ENCODE measurements around the gene DNAJB13.

DNAJB13 gene

DNA sequence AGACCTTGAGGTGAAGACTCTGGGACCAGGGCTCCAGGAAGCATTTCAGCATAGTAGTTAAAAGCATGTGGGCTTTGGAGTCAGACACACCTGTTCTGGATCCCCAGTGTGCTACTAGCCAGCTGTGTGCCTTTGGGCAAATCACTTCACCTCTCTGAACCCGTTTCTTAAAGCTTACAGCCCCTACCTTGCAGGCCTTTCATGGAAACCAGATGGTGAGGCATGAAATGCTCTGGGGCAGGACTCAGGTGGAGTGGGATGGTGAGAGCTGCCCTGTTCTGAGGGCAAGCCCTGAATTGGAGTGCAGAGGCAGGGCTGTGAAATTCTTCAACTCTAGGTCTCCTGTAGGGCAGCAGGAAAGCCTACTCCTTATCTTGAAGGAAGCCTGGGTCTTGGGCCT lies 21.4 kb downstream of the DNAJB13 start:
- no peak for ATAC-seq
- TF ChIP-seq ZNF8 (CRISPR knock-in tag; IDR thresholded peaks at IDR 0.05) (no peak), ZNF70 (CRISPR knock-in tag; IDR thresholded peaks at IDR 0.05) (no peak), GLIS3 (CRISPR knock-in tag; IDR thresholded peaks at IDR 0.05) (no peak), ZC3H10 (CRISPR knock-in tag; IDR thresholded peaks at IDR 0.05) (no peak), ZNF565 (CRISPR knock-in tag; conservative IDR thresholded peaks at IDR 0.05; ENCODE audit: low read depth) (no peak), CSDC2 (CRISPR knock-in tag; IDR thresholded peaks at IDR 0.05) (no peak), OSR1 (CRISPR knock-in tag; IDR thresholded peaks at IDR 0.05) (no peak), TOX (CRISPR knock-in tag; IDR thresholded peaks at IDR 0.05; ENCODE audit: borderline replicate concordance) (no peak), TCF4 (CRISPR knock-in tag; IDR thresholded peaks at IDR 0.05; ENCODE audit: borderline replicate concordance) (no peak), TSHZ2 (CRISPR knock-in tag; IDR thresholded peaks at IDR 0.05) (no peak), BACH2 (CRISPR knock-in tag; IDR thresholded peaks at IDR 0.05; ENCODE audit: borderline replicate concordance) (no peak), ZFP30 (CRISPR knock-in tag; IDR thresholded peaks at IDR 0.05) (no peak), SNAI2 (CRISPR knock-in tag; IDR thresholded peaks at IDR 0.05) (no peak)
- TF ChIP-seq, protein P1, sequence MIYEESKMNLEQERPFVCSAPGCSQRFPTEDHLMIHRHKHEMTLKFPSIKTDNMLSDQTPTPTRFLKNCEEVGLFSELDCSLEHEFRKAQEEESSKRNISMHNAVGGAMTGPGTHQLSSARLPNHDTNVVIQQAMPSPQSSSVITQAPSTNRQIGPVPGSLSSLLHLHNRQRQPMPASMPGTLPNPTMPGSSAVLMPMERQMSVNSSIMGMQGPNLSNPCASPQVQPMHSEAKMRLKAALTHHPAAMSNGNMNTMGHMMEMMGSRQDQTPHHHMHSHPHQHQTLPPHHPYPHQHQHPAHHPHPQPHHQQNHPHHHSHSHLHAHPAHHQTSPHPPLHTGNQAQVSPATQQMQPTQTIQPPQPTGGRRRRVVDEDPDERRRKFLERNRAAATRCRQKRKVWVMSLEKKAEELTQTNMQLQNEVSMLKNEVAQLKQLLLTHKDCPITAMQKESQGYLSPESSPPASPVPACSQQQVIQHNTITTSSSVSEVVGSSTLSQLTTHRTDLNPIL (CRISPR knock-in tag; IDR thresholded peaks at IDR 0.05; ENCODE audit: low read depth) = no peak
- TF ChIP-seq, protein P2, sequence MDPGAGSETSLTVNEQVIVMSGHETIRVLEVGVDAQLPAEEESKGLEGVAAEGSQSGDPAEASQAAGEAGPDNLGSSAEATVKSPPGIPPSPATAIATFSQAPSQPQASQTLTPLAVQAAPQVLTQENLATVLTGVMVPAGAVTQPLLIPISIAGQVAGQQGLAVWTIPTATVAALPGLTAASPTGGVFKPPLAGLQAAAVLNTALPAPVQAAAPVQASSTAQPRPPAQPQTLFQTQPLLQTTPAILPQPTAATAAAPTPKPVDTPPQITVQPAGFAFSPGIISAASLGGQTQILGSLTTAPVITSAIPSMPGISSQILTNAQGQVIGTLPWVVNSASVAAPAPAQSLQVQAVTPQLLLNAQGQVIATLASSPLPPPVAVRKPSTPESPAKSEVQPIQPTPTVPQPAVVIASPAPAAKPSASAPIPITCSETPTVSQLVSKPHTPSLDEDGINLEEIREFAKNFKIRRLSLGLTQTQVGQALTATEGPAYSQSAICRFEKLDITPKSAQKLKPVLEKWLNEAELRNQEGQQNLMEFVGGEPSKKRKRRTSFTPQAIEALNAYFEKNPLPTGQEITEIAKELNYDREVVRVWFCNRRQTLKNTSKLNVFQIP (CRISPR knock-in tag; IDR thresholded peaks at IDR 0.05; ENCODE audit: borderline replicate concordance, low read depth) = no peak
- TF ChIP-seq, protein P3, sequence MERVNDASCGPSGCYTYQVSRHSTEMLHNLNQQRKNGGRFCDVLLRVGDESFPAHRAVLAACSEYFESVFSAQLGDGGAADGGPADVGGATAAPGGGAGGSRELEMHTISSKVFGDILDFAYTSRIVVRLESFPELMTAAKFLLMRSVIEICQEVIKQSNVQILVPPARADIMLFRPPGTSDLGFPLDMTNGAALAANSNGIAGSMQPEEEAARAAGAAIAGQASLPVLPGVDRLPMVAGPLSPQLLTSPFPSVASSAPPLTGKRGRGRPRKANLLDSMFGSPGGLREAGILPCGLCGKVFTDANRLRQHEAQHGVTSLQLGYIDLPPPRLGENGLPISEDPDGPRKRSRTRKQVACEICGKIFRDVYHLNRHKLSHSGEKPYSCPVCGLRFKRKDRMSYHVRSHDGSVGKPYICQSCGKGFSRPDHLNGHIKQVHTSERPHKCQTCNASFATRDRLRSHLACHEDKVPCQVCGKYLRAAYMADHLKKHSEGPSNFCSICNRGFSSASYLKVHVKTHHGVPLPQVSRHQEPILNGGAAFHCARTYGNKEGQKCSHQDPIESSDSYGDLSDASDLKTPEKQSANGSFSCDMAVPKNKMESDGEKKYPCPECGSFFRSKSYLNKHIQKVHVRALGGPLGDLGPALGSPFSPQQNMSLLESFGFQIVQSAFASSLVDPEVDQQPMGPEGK (CRISPR knock-in tag; IDR thresholded peaks at IDR 0.05; ENCODE audit: borderline replicate concordance) = no peak
- TF ChIP-seq, protein P4, sequence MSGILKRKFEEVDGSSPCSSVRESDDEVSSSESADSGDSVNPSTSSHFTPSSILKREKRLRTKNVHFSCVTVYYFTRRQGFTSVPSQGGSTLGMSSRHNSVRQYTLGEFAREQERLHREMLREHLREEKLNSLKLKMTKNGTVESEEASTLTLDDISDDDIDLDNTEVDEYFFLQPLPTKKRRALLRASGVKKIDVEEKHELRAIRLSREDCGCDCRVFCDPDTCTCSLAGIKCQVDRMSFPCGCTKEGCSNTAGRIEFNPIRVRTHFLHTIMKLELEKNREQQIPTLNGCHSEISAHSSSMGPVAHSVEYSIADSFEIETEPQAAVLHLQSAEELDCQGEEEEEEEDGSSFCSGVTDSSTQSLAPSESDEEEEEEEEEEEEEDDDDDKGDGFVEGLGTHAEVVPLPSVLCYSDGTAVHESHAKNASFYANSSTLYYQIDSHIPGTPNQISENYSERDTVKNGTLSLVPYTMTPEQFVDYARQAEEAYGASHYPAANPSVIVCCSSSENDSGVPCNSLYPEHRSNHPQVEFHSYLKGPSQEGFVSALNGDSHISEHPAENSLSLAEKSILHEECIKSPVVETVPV (CRISPR knock-in tag; IDR thresholded peaks at IDR 0.05) = no peak

- no peak for ATAC-seq
- TF ChIP-seq ZFP3 (CRISPR knock-in tag; IDR thresholded peaks at IDR 0.05) = no peak
Measured at GRCh38 chr11:73972620-73973449, 22.0 kb downstream of the DNAJB13 start.

DNA sequence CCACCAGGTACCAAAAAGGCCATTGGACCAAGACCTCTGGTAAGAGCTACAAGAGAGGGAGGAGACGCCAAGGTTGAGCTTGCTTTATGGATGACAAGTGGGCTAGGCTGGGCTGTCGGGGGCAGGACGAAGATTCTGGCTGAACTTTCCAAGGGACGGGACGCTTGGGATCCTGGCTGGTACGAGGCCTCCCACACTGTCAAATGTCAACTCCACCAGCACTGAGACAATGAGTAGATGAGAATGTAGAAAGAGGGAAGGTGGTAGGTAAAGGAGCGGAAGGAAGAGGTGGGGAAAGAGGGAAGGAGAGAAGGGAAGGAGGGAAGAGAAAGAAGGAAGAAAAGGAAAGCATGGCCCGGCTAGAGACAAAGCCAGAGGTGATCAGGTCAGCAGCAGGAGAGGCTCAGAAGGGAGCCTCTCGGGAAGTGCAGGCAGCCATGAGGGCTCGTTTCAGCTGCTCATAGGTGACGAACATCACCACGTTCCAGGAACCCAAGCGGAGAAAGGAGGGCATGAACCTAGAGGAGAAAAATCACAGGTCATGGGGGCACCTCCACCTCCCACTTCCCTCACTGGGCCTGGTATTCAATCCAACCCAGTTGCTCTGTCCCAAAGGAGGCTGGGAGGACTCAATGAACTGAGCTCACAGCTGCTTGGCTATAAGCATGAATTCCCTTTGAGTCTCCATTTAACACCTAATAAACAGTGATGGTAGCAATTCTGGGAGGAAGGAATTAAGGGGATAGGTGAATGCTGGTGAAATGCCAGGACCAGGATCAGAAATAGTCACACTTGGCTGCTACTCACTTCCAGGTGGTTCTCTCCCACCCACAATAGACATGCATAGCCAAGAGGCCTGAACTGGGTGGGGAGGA lies 24.0 kb downstream of the DNAJB13 start:
- ATAC-seq = no peak
- TF ChIP-seq RARB (CRISPR knock-in tag; IDR thresholded peaks at IDR 0.05) = no peak
- no peak for TF ChIP-seq ESRRG (CRISPR knock-in tag; IDR thresholded peaks at IDR 0.05)
- TF ChIP-seq PPARA (CRISPR knock-in tag; IDR thresholded peaks at IDR 0.05; ENCODE audit: borderline replicate concordance) = no peak
- TF ChIP-seq, protein P4 (CRISPR knock-in tag; IDR thresholded peaks at IDR 0.05) = no peak
- no peak for TF ChIP-seq TOX (CRISPR knock-in tag; IDR thresholded peaks at IDR 0.05; ENCODE audit: borderline replicate concordance)
- no peak for TF ChIP-seq ZNF8 (CRISPR knock-in tag; IDR thresholded peaks at IDR 0.05)
- no peak for TF ChIP-seq ZNF70 (CRISPR knock-in tag; IDR thresholded peaks at IDR 0.05)
- TF ChIP-seq CSDC2 (CRISPR knock-in tag; IDR thresholded peaks at IDR 0.05) = no peak

Data from SK-N-SH treated with all-trans-retinoic acid at 6 μM for 48 hours (cell line).